ENCODE results near the gene FEZ2.

The FEZ2 gene

GRCh38 chr2:36586672-36587071 lies 11.3 kb downstream of the FEZ2 start:
- no peak for DNase-seq

GRCh38 chr2:36584148-36584794 lies 13.7 kb downstream of the FEZ2 start:
- no peak for DNase-seq

GRCh38 chr2:36582951-36583350 lies 15.0 kb downstream of the FEZ2 start:
- no peak for DNase-seq

GRCh38 chr2:36582538-36582937 lies 15.4 kb downstream of the FEZ2 start:
- DNase-seq = no peak

- no peak for DNase-seq
Observed at GRCh38 chr2:36579297-36579664, 18.7 kb downstream of the FEZ2 start.

GRCh38 chr2:36578343-36579296 lies 19.3 kb downstream of the FEZ2 start:
- DNase-seq = no peak

- DNase-seq = no peak
Observed at GRCh38 chr2:36577884-36578283, 20.1 kb downstream of the FEZ2 start.

- DNase-seq = no peak
Observed at GRCh38 chr2:36574560-36574959, 23.4 kb downstream of the FEZ2 start.

- DNase-seq = no peak
Observed at GRCh38 chr2:36573165-36573564, 24.8 kb downstream of the FEZ2 start.

GRCh38 chr2:36572719-36573059 lies 25.3 kb downstream of the FEZ2 start:
- DNase-seq = no peak

- no peak for DNase-seq
Observed at GRCh38 chr2:36572054-36572718, 25.8 kb downstream of the FEZ2 start.

- no peak for DNase-seq
Observed at GRCh38 chr2:36570416-36570815, 27.6 kb downstream of the FEZ2 start.

GRCh38 chr2:36569267-36569856 lies 28.6 kb downstream of the FEZ2 start:
- no peak for DNase-seq

GRCh38 chr2:36568516-36569246 lies 29.3 kb downstream of the FEZ2 start:
- no peak for DNase-seq

GRCh38 chr2:36567711-36568408 lies 30.1 kb downstream of the FEZ2 start:
- no peak for DNase-seq

GRCh38 chr2:36566887-36567286 lies 31.1 kb downstream of the FEZ2 start:
- DNase-seq = no peak

GRCh38 chr2:36565712-36566111 lies 32.3 kb downstream of the FEZ2 start:
- no peak for DNase-seq

GRCh38 chr2:36564377-36564930 lies 33.5 kb downstream of the FEZ2 start:
- DNase-seq = no peak

- DNase-seq = no peak
Observed at GRCh38 chr2:36562973-36563532, 34.9 kb downstream of the FEZ2 start.

- DNase-seq = no peak
Observed at GRCh38 chr2:36562240-36562639, 35.7 kb downstream of the FEZ2 start.

- no peak for DNase-seq
Observed at GRCh38 chr2:36561237-36561944, 36.6 kb downstream of the FEZ2 start.
